ENCODE results near the gene PRDM16.

PRDM16 gene

GRCh38 chr1:3111348-3112021 lies 42.5 kb downstream of the PRDM16 start:
- no peak for DNase-seq

GRCh38 chr1:3112526-3112925 lies 43.5 kb downstream of the PRDM16 start:
- DNase-seq = no peak

- DNase-seq = no peak
Observed at GRCh38 chr1:3113047-3113740, 44.2 kb downstream of the PRDM16 start.

GRCh38 chr1:3113741-3114056 lies 44.7 kb downstream of the PRDM16 start:
- no peak for DNase-seq

GRCh38 chr1:3114131-3114744 lies 45.2 kb downstream of the PRDM16 start:
- DNase-seq = no peak

GRCh38 chr1:3114846-3115245 lies 45.8 kb downstream of the PRDM16 start:
- DNase-seq = no peak

- DNase-seq = no peak
Observed at GRCh38 chr1:3115275-3116149, 46.5 kb downstream of the PRDM16 start.

GRCh38 chr1:3116150-3116510 lies 47.1 kb downstream of the PRDM16 start:
- DNase-seq = no peak

- no peak for DNase-seq
Observed at GRCh38 chr1:3116560-3116959, 47.6 kb downstream of the PRDM16 start.

- DNase-seq = no peak
Observed at GRCh38 chr1:3117879-3118278, 48.9 kb downstream of the PRDM16 start.

GRCh38 chr1:3119061-3119460 lies 50.1 kb downstream of the PRDM16 start:
- DNase-seq = no peak

- DNase-seq = no peak
Observed at GRCh38 chr1:3119725-3120124, 50.7 kb downstream of the PRDM16 start.

GRCh38 chr1:3120140-3120539 lies 51.1 kb downstream of the PRDM16 start:
- DNase-seq = no peak

- no peak for DNase-seq
Observed at GRCh38 chr1:3120994-3121393, 52.0 kb downstream of the PRDM16 start.

- DNase-seq = no peak
Observed at GRCh38 chr1:3121401-3122210, 52.6 kb downstream of the PRDM16 start.

GRCh38 chr1:3122311-3122710 lies 53.3 kb downstream of the PRDM16 start:
- DNase-seq = no peak

- no peak for DNase-seq
Observed at GRCh38 chr1:3124246-3124645, 55.2 kb downstream of the PRDM16 start.

- no peak for DNase-seq
Observed at GRCh38 chr1:3125078-3125477, 56.1 kb downstream of the PRDM16 start.

- no peak for DNase-seq
Observed at GRCh38 chr1:3125546-3126368, 56.8 kb downstream of the PRDM16 start.

- no peak for DNase-seq
Observed at GRCh38 chr1:3126756-3127678, 58.0 kb downstream of the PRDM16 start.
